ENCODE measurements around the gene PRKAG2. TPM values are rescaled to one million over a fixed set of nuclear protein-coding genes. Genes with fewer than 3 reads are reported as not detected.

PRKAG2 gene
- total RNA-seq, 2 donors from 2014 or later, result 38.3 to 78.5 TPM

DNA sequence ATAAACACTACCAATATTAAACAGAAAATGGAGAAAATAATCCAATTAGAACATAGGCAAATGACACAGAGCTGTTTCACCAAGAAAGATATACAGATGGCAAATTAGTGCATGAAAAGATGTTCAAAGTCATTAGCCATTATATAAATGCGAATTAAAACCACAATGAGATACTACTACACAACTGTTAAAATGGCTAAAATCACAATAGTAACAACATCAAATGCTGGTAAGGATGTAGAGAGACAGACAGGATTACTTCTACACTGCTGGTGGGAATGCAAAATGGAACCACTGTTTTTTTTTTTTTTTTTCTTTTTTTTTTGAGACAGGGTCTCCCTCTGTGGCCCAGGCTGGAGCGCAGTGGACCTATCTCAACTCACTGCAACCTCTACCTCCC is 242.3 kb downstream of the PRKAG2 start:
- peaks cover 27 to 51% of the 10 kb centered on the region in 2 donors for H3K4me1 ChIP-seq (ENCODE audit: control insufficient read depth in 1 of 2, low read depth in 2 of 2)
- H3K4me3 ChIP-seq, result no peak overlapping the region
- no peaks in the 10 kb centered on the region for H3K36me3 ChIP-seq
- no peak for DNase-seq (ENCODE audit: low spot score)
- H3K9me3 ChIP-seq, result no peaks in the 10 kb centered on the region
- no peaks in the 10 kb centered on the region for H3K27me3 ChIP-seq (replicated peaks; ENCODE audit: insufficient read depth)
- H3K27ac ChIP-seq, result no peak overlapping the region
- TF ChIP-seq, protein P1, sequence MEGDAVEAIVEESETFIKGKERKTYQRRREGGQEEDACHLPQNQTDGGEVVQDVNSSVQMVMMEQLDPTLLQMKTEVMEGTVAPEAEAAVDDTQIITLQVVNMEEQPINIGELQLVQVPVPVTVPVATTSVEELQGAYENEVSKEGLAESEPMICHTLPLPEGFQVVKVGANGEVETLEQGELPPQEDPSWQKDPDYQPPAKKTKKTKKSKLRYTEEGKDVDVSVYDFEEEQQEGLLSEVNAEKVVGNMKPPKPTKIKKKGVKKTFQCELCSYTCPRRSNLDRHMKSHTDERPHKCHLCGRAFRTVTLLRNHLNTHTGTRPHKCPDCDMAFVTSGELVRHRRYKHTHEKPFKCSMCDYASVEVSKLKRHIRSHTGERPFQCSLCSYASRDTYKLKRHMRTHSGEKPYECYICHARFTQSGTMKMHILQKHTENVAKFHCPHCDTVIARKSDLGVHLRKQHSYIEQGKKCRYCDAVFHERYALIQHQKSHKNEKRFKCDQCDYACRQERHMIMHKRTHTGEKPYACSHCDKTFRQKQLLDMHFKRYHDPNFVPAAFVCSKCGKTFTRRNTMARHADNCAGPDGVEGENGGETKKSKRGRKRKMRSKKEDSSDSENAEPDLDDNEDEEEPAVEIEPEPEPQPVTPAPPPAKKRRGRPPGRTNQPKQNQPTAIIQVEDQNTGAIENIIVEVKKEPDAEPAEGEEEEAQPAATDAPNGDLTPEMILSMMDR (IDR thresholded peaks at IDR 0.05), result no peak
- no peak for ATAC-seq (ENCODE audit: insufficient number of reproducible peaks, low FRiP score, low read depth)

DNA sequence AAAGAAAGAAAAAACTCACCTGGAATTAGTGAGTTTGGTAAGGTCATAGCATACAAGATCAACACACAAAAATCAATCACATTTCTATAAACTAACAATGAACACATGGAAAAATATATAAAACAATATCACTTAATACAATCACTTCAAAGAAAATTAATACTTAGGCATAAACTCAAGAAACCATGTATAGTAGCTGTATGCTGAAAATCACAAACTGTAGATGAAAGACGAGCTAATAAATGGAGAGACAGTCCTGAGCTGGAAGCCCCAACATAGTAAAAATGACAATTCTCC is 243.5 kb downstream of the PRKAG2 start:
- Histone ChIP-seq H3K27me3 (replicated peaks; ENCODE audit: insufficient read depth) (no peaks in the 10 kb centered on the region), H3K4me1 (ENCODE audit: control insufficient read depth in 1 of 2, low read depth in 2 of 2) (peaks cover 28 to 51% of the 10 kb centered on the region in 2 donors), H3K36me3 (no peaks in the 10 kb centered on the region), H3K4me3 (no peak overlapping the region), H3K9me3 (no peaks in the 10 kb centered on the region), H3K27ac (peak overlapping the region; percentile 88 to 91)
- ATAC-seq (ENCODE audit: insufficient number of reproducible peaks, low FRiP score, low read depth) (no peak), DNase-seq (ENCODE audit: low spot score) (no peak)
- TF ChIP-seq, protein P1 (IDR thresholded peaks at IDR 0.05), result no peak

DNA sequence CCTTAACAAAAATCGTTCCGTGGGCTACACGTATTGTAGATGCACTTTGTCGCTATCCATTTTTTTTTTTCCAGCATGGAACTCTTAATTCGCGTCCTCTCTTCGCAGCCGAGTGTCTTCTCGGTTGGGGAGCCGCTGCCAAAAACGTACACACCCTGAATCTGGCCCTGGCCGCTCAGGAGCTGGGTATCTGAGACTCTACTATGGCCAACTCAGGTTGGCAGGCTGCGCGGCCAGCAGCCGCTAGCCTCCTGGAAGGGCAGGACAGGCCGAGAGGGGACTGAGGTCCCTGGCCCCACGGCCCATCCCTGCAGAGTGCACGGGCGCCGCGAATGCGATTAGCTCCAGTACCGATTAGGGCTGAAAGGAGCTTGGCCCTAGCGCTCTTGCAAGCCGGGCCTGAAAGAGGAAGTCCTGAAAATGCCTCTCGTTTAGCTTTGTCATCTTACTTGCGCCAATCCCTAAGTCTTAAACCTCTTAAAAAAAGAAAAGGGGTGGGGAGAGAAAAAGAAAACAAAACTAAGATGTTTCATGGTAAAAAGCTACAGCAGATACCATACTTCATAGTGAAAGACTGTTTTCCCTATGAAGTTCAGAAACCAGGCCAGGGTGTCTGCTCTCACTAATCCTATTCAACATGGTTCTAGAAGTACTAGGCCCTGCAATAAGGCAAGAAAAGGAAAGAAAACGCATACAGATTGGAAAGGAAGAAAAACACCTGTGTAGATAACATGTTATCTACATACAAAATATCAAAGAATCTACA is 244.0 kb downstream of the PRKAG2 start:
- Histone ChIP-seq H3K4me1 (ENCODE audit: control insufficient read depth in 1 of 2, low read depth in 2 of 2) (peaks cover 29 to 51% of the 10 kb centered on the region in 2 donors), H3K36me3 (no peaks in the 10 kb centered on the region), H3K4me3 (peak overlapping the region; percentile 78), H3K27ac (peak overlapping the region; percentile 88 to 91), H3K9me3 (no peaks in the 10 kb centered on the region), H3K27me3 (replicated peaks; ENCODE audit: insufficient read depth) (no peaks in the 10 kb centered on the region)
- ATAC-seq (ENCODE audit: insufficient number of reproducible peaks, low FRiP score, low read depth), result no peak
- TF ChIP-seq, protein P1 (IDR thresholded peaks at IDR 0.05), result no peak
- no peak for DNase-seq (ENCODE audit: low spot score)

DNA sequence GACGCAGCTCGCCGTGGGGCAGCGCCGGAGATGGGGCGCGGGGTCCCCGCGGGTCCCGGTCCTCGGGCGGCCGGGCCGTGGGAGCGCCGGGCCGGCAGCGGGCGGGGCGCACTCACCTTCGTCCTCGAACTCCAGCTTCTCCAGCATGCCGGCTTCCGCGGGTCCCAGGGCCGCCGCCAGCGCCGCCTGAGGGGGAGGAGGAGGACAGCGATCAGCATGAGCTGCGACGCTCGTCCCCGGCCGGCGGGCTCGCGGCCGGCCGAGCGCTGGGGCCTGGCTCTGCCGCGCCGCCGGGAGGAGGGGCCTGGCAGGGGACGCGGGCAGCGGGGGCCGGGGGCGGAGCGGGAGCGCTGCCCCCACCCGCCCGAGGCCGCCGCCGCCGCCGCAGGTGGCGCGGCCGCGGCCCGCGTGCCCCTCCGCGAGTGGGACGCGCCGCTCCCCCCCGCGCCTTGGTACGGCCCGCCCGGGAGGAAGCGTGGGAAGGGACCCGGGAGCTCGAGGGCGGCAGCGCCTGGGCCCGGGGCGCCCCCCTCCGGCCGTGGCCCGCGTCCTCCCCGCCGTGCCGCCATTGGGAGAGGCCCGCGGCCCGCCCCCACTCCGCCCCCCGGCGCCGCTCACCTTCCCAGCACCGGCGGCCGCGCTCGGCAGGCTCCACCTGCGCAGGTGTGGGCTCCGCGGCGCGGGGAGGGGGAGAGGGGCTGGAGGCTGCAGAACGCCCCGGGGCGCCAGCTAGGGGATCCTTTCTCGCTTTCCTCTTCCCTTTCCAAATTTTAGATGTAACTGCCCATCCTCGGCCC is 244.8 kb downstream of the PRKAG2 start:
- no peak for DNase-seq (ENCODE audit: low spot score)
- Histone ChIP-seq H3K9me3 (no peaks in the 10 kb centered on the region), H3K36me3 (no peaks in the 10 kb centered on the region), H3K27ac (peak overlapping the region; percentile 90 to 91), H3K4me1 (ENCODE audit: control insufficient read depth in 1 of 2, low read depth in 2 of 2) (peaks cover 27 to 47% of the 10 kb centered on the region in 2 donors), H3K27me3 (replicated peaks; ENCODE audit: insufficient read depth) (no peaks in the 10 kb centered on the region), H3K4me3 (peak overlapping the region; percentile 80)
- TF ChIP-seq, protein P1 (IDR thresholded peaks at IDR 0.05), result no peak
- peak; percentile 71 for ATAC-seq (ENCODE audit: insufficient number of reproducible peaks, low FRiP score, low read depth)

DNA sequence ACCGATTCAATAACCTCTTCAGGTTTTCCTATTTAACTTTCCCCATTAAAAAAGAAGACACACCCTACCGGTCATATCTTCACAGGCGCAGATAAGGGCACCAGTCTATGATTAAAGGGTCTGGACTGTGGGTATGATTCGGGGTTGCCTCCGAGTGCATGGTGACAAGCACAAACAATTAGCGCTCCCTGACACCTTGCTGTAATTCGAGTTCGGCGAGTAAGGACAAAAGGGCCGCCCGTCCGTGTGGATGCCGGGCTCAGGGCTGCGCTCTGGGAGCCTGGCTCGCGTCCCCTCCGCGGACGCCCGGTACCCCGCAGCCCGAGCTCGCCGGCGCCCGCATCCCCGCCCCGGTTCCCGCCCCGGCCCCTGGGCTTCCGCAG is 245.4 kb downstream of the PRKAG2 start:
- TF ChIP-seq, protein P1 (IDR thresholded peaks at IDR 0.05), result peak; percentile 6
- Histone ChIP-seq H3K27ac (peak overlapping the region; percentile 85 to 90), H3K36me3 (no peaks in the 10 kb centered on the region), H3K4me3 (peak overlapping the region; percentile 80), H3K9me3 (no peaks in the 10 kb centered on the region), H3K4me1 (ENCODE audit: control insufficient read depth in 1 of 2, low read depth in 2 of 2) (peaks cover 26 to 48% of the 10 kb centered on the region in 2 donors), H3K27me3 (replicated peaks; ENCODE audit: insufficient read depth) (no peaks in the 10 kb centered on the region)
- ATAC-seq (ENCODE audit: insufficient number of reproducible peaks, low FRiP score, low read depth) (peak; percentile 27), DNase-seq (ENCODE audit: low spot score) (no peak)
